ENCODE results near the gene SEPTIN3.

DNA sequence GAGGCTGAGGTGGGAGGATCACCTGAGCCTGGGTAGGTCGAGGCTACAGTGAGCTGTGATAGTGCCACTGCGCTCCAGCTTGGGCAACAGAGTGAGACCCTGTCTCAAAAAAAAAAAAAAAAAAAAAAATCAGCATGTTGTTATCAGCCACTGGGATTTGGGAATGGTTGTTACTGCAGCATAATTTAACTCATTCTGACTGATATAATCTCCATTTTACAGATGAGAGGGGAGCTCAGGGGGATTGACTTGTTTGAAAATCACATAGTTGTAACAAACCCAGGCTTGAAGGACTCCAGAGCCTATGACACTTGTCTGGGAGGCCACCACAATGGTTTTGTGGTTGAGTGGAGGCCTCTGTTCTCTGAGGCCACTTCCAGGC lies 3.0 kb upstream of the SEPTIN3 start:
- no peak for TF ChIP-seq POLR2A (IDR thresholded peaks at IDR 0.05)
- TF ChIP-seq, protein P1, sequence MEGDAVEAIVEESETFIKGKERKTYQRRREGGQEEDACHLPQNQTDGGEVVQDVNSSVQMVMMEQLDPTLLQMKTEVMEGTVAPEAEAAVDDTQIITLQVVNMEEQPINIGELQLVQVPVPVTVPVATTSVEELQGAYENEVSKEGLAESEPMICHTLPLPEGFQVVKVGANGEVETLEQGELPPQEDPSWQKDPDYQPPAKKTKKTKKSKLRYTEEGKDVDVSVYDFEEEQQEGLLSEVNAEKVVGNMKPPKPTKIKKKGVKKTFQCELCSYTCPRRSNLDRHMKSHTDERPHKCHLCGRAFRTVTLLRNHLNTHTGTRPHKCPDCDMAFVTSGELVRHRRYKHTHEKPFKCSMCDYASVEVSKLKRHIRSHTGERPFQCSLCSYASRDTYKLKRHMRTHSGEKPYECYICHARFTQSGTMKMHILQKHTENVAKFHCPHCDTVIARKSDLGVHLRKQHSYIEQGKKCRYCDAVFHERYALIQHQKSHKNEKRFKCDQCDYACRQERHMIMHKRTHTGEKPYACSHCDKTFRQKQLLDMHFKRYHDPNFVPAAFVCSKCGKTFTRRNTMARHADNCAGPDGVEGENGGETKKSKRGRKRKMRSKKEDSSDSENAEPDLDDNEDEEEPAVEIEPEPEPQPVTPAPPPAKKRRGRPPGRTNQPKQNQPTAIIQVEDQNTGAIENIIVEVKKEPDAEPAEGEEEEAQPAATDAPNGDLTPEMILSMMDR (IDR thresholded peaks at IDR 0.05), result no peak
